GM21529 (cell line): ENCODE data around the gene ADGRG3.
A peak's percentile ranks its signal among the peaks of the same experiment; 100 is the strongest.

ENCODE experiments used
- ATAC-seq: cut with Tn5 transposase; IDR thresholded peaks from one replicate; pipeline ENCODE4 v1.9.1; 2021; ENCODE audit not compliant: unreplicated experiment

Gene ADGRG3

DNA sequence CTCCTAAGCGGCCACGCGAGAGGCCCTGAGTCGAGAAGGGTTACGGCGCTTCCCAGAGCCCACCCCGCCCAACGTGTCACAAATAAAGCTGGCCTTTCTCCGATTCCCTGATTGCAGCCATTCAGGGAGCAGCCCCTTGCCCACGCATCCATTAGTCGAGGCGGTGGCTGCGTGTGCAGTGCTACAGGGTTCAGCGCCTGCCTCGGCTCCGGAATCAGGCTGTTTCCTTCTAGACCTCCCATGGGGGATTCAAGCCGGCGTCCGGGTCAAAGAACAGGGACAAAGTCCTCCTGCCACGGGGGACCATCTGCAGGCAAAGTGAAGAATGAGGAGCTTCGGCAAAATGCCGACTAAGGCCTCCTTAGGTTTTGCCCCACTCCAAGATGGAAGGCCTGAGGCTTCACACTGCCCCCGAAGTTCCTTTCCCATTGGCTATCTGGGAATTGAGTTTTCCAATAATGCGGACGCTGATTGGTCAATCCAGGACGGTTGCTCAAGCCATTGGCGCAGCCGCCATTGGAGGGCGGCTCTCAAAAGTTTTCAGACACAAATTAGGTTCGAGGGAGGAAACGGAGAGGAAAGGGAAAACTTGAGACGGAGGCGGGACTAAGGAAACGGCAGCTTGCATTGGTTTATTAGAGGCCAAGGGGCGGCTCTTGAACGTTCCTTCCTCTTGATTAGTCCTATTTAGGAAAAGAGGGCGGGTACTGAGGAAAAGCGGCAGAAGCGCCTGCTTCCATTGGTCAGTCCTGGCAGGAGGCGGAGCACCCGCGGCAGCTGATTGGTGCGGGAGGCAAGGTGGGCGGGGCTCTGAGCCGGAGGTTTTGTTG, 67.0 kb downstream of the ADGRG3 start:
- ATAC-seq, result peak; percentile 88

DNA sequence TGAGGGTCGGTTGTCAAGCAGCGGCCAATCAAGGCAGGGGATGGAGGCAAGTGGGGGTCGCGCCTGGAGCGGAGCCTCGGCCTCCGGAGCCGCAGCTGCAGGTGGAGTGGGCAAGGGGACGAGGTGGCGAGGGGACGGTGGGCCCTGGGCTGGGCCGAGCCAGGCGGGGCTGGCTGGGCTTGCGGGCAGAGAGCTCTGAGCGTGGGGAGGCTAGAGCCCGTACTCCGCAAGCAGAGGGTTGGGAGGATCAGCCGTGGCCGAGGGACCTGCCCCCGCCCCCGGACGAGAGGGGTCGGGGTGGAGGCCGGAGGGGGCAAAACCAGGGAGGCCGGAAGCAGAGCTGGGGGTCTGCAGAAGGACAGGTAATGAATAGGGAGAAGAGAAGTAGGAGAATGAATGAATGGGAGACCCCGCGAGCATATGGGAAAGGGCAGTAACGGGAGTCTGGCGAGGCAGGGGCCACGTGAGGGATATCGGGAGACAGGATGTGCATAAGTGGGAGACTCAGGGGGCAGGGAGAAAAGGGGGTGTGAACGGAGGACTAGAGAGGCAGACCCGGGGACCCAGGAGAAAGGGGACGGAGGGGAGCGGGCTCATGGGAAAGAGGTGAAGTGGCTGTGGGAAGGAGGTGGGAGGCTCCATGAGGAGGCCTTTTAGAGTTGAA, 67.8 kb downstream of the ADGRG3 start, which contains the start of gene KATNB1:
KATNB1 (plus strand) TSS at position 16 of the 664 bp plus-strand sequence. CDS start 1,474 bp downstream, outside the sequence.
- ATAC-seq, result no peak

DNA sequence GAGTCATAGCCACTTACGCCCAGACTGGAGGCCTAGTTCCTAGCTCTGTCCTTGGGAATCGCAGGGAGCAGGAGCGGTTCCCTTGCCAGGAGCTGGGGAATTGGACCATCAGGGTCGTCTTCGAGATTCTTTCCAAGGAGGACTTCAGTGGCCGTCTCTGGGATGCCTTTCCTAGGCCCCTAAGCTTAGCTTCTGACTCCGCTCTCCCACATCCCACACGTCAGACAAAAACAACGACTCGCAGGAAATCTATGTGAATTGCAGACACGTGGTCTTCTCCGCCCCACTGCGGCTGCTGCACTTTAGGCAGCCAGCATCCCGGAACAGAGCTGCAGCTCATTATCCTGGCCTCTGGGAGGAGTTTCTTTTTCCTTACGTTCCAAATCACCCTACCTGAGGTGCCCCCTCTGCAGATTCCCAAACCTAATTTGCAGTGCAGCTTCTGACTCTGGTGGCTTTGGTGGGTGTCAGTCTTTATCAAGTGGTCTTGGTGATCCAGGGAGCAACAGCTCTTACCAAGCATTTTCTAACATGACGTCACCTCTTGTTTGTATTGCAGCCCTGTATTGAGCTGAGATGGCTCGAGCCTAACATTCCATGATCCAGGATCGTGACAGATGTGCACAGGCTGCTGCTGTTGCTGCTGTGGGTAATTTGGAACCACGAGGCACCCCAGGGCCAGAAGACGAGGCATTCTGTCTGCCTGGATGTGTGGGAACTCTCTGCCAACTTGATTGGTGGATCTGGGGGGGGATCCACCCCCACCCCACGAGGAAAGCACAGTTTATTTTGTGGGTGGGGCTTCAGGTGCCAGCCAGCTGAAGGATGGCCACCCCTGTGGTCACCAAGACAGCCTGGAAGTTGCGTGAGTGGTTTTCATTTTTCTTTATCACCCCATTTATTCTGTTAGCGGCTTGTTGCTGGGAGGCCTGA, 68.6 kb downstream of the ADGRG3 start:
- no peak for ATAC-seq

DNA sequence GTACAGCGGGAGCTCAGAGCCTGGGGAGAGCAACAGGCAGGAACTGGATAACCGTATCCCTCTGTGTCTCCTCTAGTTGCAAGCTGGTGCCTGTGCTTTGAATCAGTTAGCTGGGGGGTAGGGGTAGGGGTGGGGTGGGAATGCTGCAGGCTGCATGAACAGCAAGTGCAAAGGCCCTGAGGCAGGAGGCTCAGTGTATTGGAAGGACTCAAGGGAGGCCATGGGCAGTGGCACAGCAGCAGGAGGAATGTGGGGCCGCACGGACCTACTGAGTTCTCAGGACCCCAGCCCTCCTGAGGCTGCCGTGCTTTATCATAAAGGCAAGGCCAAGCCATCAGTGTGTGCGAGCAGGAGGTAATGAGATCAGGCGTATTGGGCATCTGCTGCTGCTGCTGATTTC, 70.7 kb downstream of the ADGRG3 start:
- ATAC-seq, result no peak
